ENCODE measurements around the gene TRIM5. TPM values are rescaled to one million over a fixed set of nuclear protein-coding genes. Genes with fewer than 3 reads are reported as not detected.

The TRIM5 gene
- polyA plus RNA-seq, 3 donors, result 9.4 to 14.4 (median 10.6) TPM

DNA sequence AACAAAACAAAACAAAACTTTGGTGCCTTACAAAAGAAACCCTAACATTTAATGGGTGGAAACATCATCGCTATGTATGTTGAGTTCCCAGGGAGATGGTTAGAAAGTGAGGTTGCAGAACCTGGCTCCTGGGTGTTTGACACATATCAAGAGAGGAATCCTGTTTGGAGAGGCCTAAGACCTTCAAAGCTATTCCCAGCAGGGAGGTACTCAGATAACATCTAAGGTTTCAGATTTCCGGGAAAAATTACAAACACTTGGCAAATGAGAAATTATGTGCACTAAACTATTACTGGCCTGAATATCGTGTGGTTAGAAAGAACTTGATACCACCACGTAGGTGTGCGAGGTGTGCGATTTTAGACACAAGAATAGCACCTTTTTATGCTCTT, 18.5 kb downstream of the TRIM5 start:
- no peak overlapping the region for H2AFZ ChIP-seq (ENCODE audit: insufficient read depth, low read depth, low read length, poor library complexity, severe bottlenecking)
- H3K27me3 Mint-ChIP-seq (ENCODE audit: low read depth in 3 of 3), result no peaks in the 10 kb centered on the region
- no peaks in the 10 kb centered on the region for H3K4me1 ChIP-seq (ENCODE audit: control insufficient read depth in 1 of 2, insufficient read depth in 2 of 2, low read length in 2 of 2)
- no peak overlapping the region for H3K27ac ChIP-seq (ENCODE audit: low read depth in 1 of 2, low read length in 2 of 2)
- H4K20me1 ChIP-seq (ENCODE audit: insufficient read depth, low read length), result no peaks in the 10 kb centered on the region
- no peaks in the 10 kb centered on the region for H3K9me3 Mint-ChIP-seq
- WGBS (ENCODE audit: insufficient coverage), result 100% methylated on average over 4 of the region's 6 CpGs
- no peak overlapping the region for H3K4me2 ChIP-seq (replicated peaks; ENCODE audit: extremely low read depth, low read length, poor library complexity, severe bottlenecking)
- H3K36me3 ChIP-seq (replicated peaks in 1 of 2; ENCODE audit: control insufficient read depth in 1 of 2, insufficient read depth in 2 of 2, low read length in 2 of 2), result peaks cover 69 to 90% of the 10 kb centered on the region in 2 donors
- TF ChIP-seq, protein P1, sequence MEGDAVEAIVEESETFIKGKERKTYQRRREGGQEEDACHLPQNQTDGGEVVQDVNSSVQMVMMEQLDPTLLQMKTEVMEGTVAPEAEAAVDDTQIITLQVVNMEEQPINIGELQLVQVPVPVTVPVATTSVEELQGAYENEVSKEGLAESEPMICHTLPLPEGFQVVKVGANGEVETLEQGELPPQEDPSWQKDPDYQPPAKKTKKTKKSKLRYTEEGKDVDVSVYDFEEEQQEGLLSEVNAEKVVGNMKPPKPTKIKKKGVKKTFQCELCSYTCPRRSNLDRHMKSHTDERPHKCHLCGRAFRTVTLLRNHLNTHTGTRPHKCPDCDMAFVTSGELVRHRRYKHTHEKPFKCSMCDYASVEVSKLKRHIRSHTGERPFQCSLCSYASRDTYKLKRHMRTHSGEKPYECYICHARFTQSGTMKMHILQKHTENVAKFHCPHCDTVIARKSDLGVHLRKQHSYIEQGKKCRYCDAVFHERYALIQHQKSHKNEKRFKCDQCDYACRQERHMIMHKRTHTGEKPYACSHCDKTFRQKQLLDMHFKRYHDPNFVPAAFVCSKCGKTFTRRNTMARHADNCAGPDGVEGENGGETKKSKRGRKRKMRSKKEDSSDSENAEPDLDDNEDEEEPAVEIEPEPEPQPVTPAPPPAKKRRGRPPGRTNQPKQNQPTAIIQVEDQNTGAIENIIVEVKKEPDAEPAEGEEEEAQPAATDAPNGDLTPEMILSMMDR (IDR thresholded peaks at IDR 0.05), result no peak
- no peaks in the 10 kb centered on the region for H3K27me3 ChIP-seq (ENCODE audit: control insufficient read depth in 2 of 2, insufficient read depth in 2 of 2, low read length in 2 of 2)
- no peak overlapping the region for H3K27ac Mint-ChIP-seq
- no peaks in the 10 kb centered on the region for H3K4me1 Mint-ChIP-seq
- H3K36me3 Mint-ChIP-seq, result peaks cover 80 to 90% of the 10 kb centered on the region in 2 donors
- no peak overlapping the region for H3K4me3 Mint-ChIP-seq
- no peak overlapping the region for H3K9ac ChIP-seq (ENCODE audit: insufficient read depth, low read length, poor library complexity, severe bottlenecking)
- no peak overlapping the region for H3K4me3 ChIP-seq (replicated peaks in 1 of 3; ENCODE audit: low read depth in 2 of 3, low read length in 3 of 3)
- H3K9me3 ChIP-seq (replicated peaks in 1 of 2; ENCODE audit: control insufficient read depth in 1 of 2, insufficient read depth in 1 of 2, low read length in 2 of 2), result no peaks in the 10 kb centered on the region
- DNase-seq, result no peak
- intact Hi-C loops (cut with micrococcal nuclease), result no loop called here
- no peaks in the 10 kb centered on the region for H3K79me2 ChIP-seq (ENCODE audit: insufficient read depth, low read length)

- peaks cover 65 to 90% of the 10 kb centered on the region in 2 donors for H3K36me3 ChIP-seq (replicated peaks in 1 of 2; ENCODE audit: control insufficient read depth in 1 of 2, insufficient read depth in 2 of 2, low read length in 2 of 2)
- no peaks in the 10 kb centered on the region for H3K27me3 Mint-ChIP-seq (ENCODE audit: low read depth in 3 of 3)
- no peaks in the 10 kb centered on the region for H3K4me1 ChIP-seq (ENCODE audit: control insufficient read depth in 1 of 2, insufficient read depth in 2 of 2, low read length in 2 of 2)
- no peaks in the 10 kb centered on the region for H4K20me1 ChIP-seq (ENCODE audit: insufficient read depth, low read length)
- H3K27me3 ChIP-seq (ENCODE audit: control insufficient read depth in 2 of 2, insufficient read depth in 2 of 2, low read length in 2 of 2), result no peaks in the 10 kb centered on the region
- no peak overlapping the region for H3K27ac ChIP-seq (ENCODE audit: low read depth in 1 of 2, low read length in 2 of 2)
- TF ChIP-seq, protein P1 (IDR thresholded peaks at IDR 0.05), result no peak
- peaks cover 78 to 86% of the 10 kb centered on the region in 2 donors for H3K36me3 Mint-ChIP-seq
- H3K9me3 ChIP-seq (replicated peaks in 1 of 2; ENCODE audit: control insufficient read depth in 1 of 2, insufficient read depth in 1 of 2, low read length in 2 of 2), result no peaks in the 10 kb centered on the region
- 100% methylated on average over 1 of the region's 5 CpGs for WGBS (ENCODE audit: insufficient coverage)
- no peak overlapping the region for H3K4me3 ChIP-seq (replicated peaks in 1 of 3; ENCODE audit: low read depth in 2 of 3, low read length in 3 of 3)
- no peak overlapping the region for H3K4me2 ChIP-seq (replicated peaks; ENCODE audit: extremely low read depth, low read length, poor library complexity, severe bottlenecking)
- H3K9ac ChIP-seq (ENCODE audit: insufficient read depth, low read length, poor library complexity, severe bottlenecking), result no peak overlapping the region
- peak overlapping the region in 4 of 7 donors; percentile 16 to 60 (median 30) for H3K27ac Mint-ChIP-seq
- no peaks in the 10 kb centered on the region for H3K9me3 Mint-ChIP-seq
- DNase-seq, result no peak
- no peak overlapping the region for H2AFZ ChIP-seq (ENCODE audit: insufficient read depth, low read depth, low read length, poor library complexity, severe bottlenecking)
- H3K79me2 ChIP-seq (ENCODE audit: insufficient read depth, low read length), result no peaks in the 10 kb centered on the region
- no peak overlapping the region for H3K4me3 Mint-ChIP-seq
- no peaks in the 10 kb centered on the region for H3K4me1 Mint-ChIP-seq
- intact Hi-C loops (cut with micrococcal nuclease), result no loop called here
Observed at GRCh38 chr11:5665746-5666401, 19.0 kb downstream of the TRIM5 start.
